HL-60 (cell line): ENCODE results near the gene TNFSF8.

Source experiments
- CTCF ChIP-seq: IDR thresholded peaks from one replicate; pipeline ENCODE4 v1.5.1; 2011; ENCODE audit warnings: low read length, control low read depth, inconsistent platforms; ENCODE audit not compliant: insufficient read depth
- POLR2AphosphoS5 ChIP-seq: IDR thresholded peaks from 2 replicates; pipeline ENCODE4 v1.6.1; 2012; ENCODE audit warnings: low read depth

- TF ChIP-seq CTCF (no peak), POLR2AphosphoS5 (no peak)
Measured at GRCh38 chr9:114909661-114910060, 20.7 kb downstream of the TNFSF8 start.
